HEK293T (cell line): ENCODE measurements around the gene PRDM16.

Source experiments
- CTCF ChIA-PET: fragments of 350-600 bp; formaldehyde crosslinking; extraction: SDS; loops from one replicate; lab custom pipeline; 2021; ENCODE audit warnings: antibody characterized with exemption, inconsistent platforms; lab: Yijun Ruan, JAX
- POLR2A ChIA-PET: fragments of 350-600 bp; formaldehyde crosslinking; extraction: SDS; loops from one replicate; lab custom pipeline; 2020; ENCODE audit warnings: antibody characterized with exemption, inconsistent platforms; lab: Yijun Ruan, JAX
- DNase-seq: peaks from one replicate; pipeline ENCODE4 v3.0.0; 2012; ENCODE audit warnings: mixed read lengths; ENCODE audit errors: extremely low spot score
- ARNT ChIP-seq: fragments of 450-650 bp; IDR thresholded peaks from 2 replicates; pipeline ENCODE4 v1.6.1; 2017; ENCODE audit warnings: mild to moderate bottlenecking
- BHLHE40 ChIP-seq: fragments of 450-650 bp; IDR thresholded peaks from 2 replicates; pipeline ENCODE4 v1.6.1; 2016; ENCODE audit warnings: mild to moderate bottlenecking, moderate library complexity, borderline replicate concordance
- CTBP1 ChIP-seq: fragments of 450-650 bp; IDR thresholded peaks from 2 replicates; pipeline ENCODE4 v1.6.1; 2016; ENCODE audit warnings: borderline replicate concordance
- ELF4 ChIP-seq: fragments of 450-650 bp; IDR thresholded peaks from 2 replicates; pipeline ENCODE4 v1.6.1; 2017; ENCODE audit warnings: antibody characterized with exemption
- FOXA1 ChIP-seq: fragments of 450-650 bp; IDR thresholded peaks from 2 replicates; pipeline ENCODE4 v1.6.1; 2016; ENCODE audit warnings: mild to moderate bottlenecking
- FOXK2 ChIP-seq: fragments of 450-650 bp; IDR thresholded peaks from 2 replicates; pipeline ENCODE4 v1.6.1; 2016; ENCODE audit warnings: mild to moderate bottlenecking
- FOXM1 ChIP-seq: fragments of 450-650 bp; IDR thresholded peaks from 2 replicates; pipeline ENCODE4 v1.6.1; 2017; ENCODE audit warnings: mild to moderate bottlenecking, borderline replicate concordance
- HDGF ChIP-seq: fragments of 450-650 bp; IDR thresholded peaks from 2 replicates; pipeline ENCODE4 v1.6.1; 2017; ENCODE audit warnings: antibody characterized with exemption, borderline replicate concordance
- L3MBTL2 ChIP-seq: fragments of 450-650 bp; conservative IDR thresholded peaks from 2 replicates; pipeline ENCODE4 v1.6.1; 2016; ENCODE audit warnings: mild to moderate bottlenecking
- LEF1 ChIP-seq: fragments of 450-650 bp; IDR thresholded peaks from 2 replicates; pipeline ENCODE4 v1.6.1; 2017; ENCODE audit warnings: mild to moderate bottlenecking, borderline replicate concordance
- NFRKB ChIP-seq: fragments of 450-650 bp; IDR thresholded peaks from 2 replicates; pipeline ENCODE4 v1.6.1; 2016; ENCODE audit warnings: mild to moderate bottlenecking, moderate library complexity
- SP1 ChIP-seq: fragments of 450-650 bp; IDR thresholded peaks from 2 replicates; pipeline ENCODE4 v1.6.1; 2017
- SUZ12 ChIP-seq: fragments of 450-650 bp; IDR thresholded peaks from 2 replicates; pipeline ENCODE4 v1.6.1; 2016; ENCODE audit warnings: mild to moderate bottlenecking
- TARDBP ChIP-seq: fragments of 450-650 bp; IDR thresholded peaks from 2 replicates; pipeline ENCODE4 v1.6.1; 2016
- ZNF384 ChIP-seq: fragments of 450-650 bp; IDR thresholded peaks from 2 replicates; pipeline ENCODE4 v1.6.1; 2016
- TF ChIP-seq, protein P1 (sequence below): fragments of 450-650 bp; IDR thresholded peaks from 2 replicates; pipeline ENCODE4 v1.6.1; 2016

Gene PRDM16

GRCh38 chr1:3359351-3359750, 290.3 kb downstream of the PRDM16 start:
- DNase-seq = no peak
- POLR2A ChIA-PET = interaction anchor here (1.3 kb wide), 1 partner anchor 34 kb away, joined by 3 read pairs; no protein-coding TSS in a partner anchor
- CTCF ChIA-PET = interaction anchor here (1.2 kb wide), 1 partner anchor 10 kb away, joined by 3 read pairs; no protein-coding TSS in a partner anchor
- TF ChIP-seq NFRKB = no peak
- no peak for TF ChIP-seq HDGF
- no peak for TF ChIP-seq SP1
- no peak for TF ChIP-seq LEF1
- no peak for TF ChIP-seq ELF4
- no peak for TF ChIP-seq FOXK2
- TF ChIP-seq TARDBP = no peak
- TF ChIP-seq CTBP1 = no peak
- TF ChIP-seq FOXM1 = no peak
- no peak for TF ChIP-seq FOXA1
- TF ChIP-seq, protein P1, sequence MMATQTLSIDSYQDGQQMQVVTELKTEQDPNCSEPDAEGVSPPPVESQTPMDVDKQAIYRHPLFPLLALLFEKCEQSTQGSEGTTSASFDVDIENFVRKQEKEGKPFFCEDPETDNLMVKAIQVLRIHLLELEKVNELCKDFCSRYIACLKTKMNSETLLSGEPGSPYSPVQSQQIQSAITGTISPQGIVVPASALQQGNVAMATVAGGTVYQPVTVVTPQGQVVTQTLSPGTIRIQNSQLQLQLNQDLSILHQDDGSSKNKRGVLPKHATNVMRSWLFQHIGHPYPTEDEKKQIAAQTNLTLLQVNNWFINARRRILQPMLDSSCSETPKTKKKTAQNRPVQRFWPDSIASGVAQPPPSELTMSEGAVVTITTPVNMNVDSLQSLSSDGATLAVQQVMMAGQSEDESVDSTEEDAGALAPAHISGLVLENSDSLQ = no peak
- TF ChIP-seq BHLHE40 = no peak

DNA sequence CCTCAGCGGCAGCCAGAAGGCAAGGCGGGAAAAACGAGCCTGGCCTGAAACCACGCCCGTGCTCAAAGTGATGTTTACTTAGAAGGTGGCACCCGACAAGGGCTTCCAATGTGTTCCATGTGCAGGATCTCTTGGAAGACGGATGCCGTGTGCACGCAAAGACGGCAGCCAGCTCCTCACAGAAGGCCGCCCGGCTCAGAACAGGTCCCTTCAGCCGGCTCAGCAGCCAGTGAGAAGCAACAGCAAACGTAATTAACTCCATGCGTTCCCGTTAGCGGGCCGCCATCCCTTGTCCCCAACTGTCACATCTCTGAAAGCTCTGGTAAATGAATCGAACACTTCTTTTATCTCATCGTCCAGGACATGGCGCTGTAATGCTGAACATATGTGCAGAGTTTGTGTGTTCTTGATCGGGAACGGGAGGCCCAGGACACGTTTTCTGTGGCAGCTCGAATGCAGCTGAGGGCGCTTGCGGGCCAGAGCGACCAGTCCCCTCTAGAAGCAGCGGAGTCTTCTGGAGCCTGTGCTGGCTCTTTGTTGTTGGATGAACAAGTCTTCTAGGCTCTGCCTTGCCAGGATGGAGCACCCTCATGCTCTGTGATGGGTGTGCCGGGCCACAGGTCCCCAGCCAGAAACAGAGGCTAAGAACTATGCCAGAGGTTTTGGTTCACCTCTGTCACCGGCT, 290.9 kb downstream of the PRDM16 start:
- DNase-seq = no peak
- no peak for TF ChIP-seq SP1
- no peak for TF ChIP-seq ARNT
- no peak for TF ChIP-seq TARDBP
- TF ChIP-seq L3MBTL2 = no peak
- TF ChIP-seq BHLHE40 = no peak
- no peak for TF ChIP-seq HDGF
- ChIA-PET CTCF (interaction anchor here (1.2 kb wide), 1 partner anchor 10 kb away, joined by 3 read pairs; no protein-coding TSS in a partner anchor), POLR2A (no interaction called here)

- POLR2A ChIA-PET = no interaction called here
- CTCF ChIA-PET = no interaction called here
- TF ChIP-seq ZNF384 = no peak
- TF ChIP-seq SP1 = no peak
- no peak for TF ChIP-seq ARNT
- TF ChIP-seq L3MBTL2 = no peak
- TF ChIP-seq BHLHE40 = no peak
- no peak for TF ChIP-seq CTBP1
- TF ChIP-seq ELF4 = no peak
- TF ChIP-seq, protein P1 = no peak
- no peak for TF ChIP-seq HDGF
- TF ChIP-seq FOXA1 = no peak
- no peak for TF ChIP-seq SUZ12
- TF ChIP-seq TARDBP = no peak
- no peak for TF ChIP-seq NFRKB
- no peak for TF ChIP-seq LEF1
- DNase-seq = no peak
These were observed 291.7 kb downstream of the PRDM16 start for GRCh38 chr1:3360646-3361257.

GRCh38 chr1:3363023-3363422, 294.0 kb downstream of the PRDM16 start:
- TF ChIP-seq FOXM1 (no peak), BHLHE40 (no peak), CTBP1 (no peak), L3MBTL2 (no peak), SUZ12 (no peak), HDGF (no peak), FOXK2 (no peak), ELF4 (no peak), FOXA1 (no peak)
- ChIA-PET POLR2A (no interaction called here), CTCF (no interaction called here)
- no peak for DNase-seq

DNA sequence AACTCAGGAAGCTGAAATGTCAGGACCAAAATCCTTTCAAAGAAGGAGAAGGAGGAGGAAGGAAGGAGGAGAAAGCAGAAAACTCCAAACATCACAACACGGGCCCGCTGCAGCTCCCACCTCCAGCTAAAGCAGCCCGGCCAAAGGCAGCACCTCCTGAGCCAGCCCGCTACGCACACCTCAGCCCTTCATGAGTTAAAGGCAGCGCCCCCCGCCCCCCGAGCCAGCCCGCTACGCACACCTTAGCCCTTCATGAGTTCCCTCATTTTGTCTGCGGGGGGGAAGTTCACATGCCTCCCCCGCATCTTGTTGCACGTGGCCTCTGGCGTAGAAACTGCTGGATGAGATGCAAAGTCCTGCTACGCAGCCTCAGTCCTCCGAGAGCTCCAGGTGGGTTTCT, 294.8 kb downstream of the PRDM16 start:
- ChIA-PET POLR2A (no interaction called here), CTCF (interaction anchor here (0.6 kb wide), 1 partner anchor 45 kb away, joined by 3 read pairs; no protein-coding TSS in a partner anchor)
- DNase-seq = no peak
- TF ChIP-seq, protein P1 = no peak
- TF ChIP-seq L3MBTL2 (no peak), FOXM1 (no peak), FOXK2 (no peak)

GRCh38 chr1:3364551-3364950, 295.5 kb downstream of the PRDM16 start:
- CTCF ChIA-PET = no interaction called here
- POLR2A ChIA-PET = no interaction called here

More at GRCh38 chr1:3364551-3364950, 295.5 kb downstream of the PRDM16 start:
- no peak for DNase-seq
- TF ChIP-seq SUZ12 (no peak), LEF1 (no peak), TARDBP (no peak), BHLHE40 (no peak), HDGF (no peak), FOXA1 (no peak), CTBP1 (no peak)
- TF ChIP-seq, protein P1 = no peak
